HepG2 (cell line): ENCODE measurements around the gene ZCCHC24. TPM values are rescaled to one million over a fixed set of nuclear protein-coding genes. Genes with fewer than 3 reads are reported as not detected.

Experiments used
- BCL6 ChIP-seq: IDR thresholded peaks from 2 replicates; pipeline ENCODE4 v1.6.1; 2016; ENCODE audit warnings: missing genetic modification reagents, missing compliant biosample characterization
- CSRNP1 ChIP-seq: sonication (generic); formaldehyde crosslinking; IDR thresholded peaks from 2 replicates; pipeline ENCODE4 v1.8.1; 2023; ENCODE audit warnings: mild to moderate bottlenecking, missing genetic modification reagents
- GATAD2A ChIP-seq: IDR thresholded peaks from 2 replicates; pipeline ENCODE4 v1.6.1; 2016
- HOXA3 ChIP-seq: sonication (generic); formaldehyde crosslinking; IDR thresholded peaks from 2 replicates; pipeline ENCODE4 v1.5.0; 2020; ENCODE audit warnings: missing genetic modification reagents
- KMT2B ChIP-seq: IDR thresholded peaks from 2 replicates; pipeline ENCODE4 v1.6.1; 2016; ENCODE audit warnings: missing genetic modification reagents, missing compliant biosample characterization
- LCORL ChIP-seq, 2 experiments: fragments of 450-650 bp in 1 of 2; sonication (generic) in 1 of 2; formaldehyde crosslinking in 1 of 2; IDR thresholded peaks; 2 replicates each; pipeline versions ENCODE4 v1.5.0 to v1.6.1; 2017 to 2020; ENCODE audit warnings: antibody characterized with exemption in 1 of 2, missing genetic modification reagents in 1 of 2
- NCOA1 ChIP-seq: sonication (generic); formaldehyde crosslinking; IDR thresholded peaks from 2 replicates; pipeline ENCODE4 v1.9.0; 2021; ENCODE audit warnings: missing genetic modification reagents
- NONO ChIP-seq, 2 experiments: fragments of 450-650 bp in 1 of 2; sonication (generic) in 1 of 2; formaldehyde crosslinking in 1 of 2; IDR thresholded peaks in 1 of 2; conservative IDR thresholded peaks in 1 of 2; 2 replicates each; pipeline versions ENCODE4 v1.6.1 to v1.8.0; 2017 to 2022; ENCODE audit warnings: mild to moderate bottlenecking in 1 of 2, missing genetic modification reagents in 1 of 2, moderate library complexity in 1 of 2
- NRL ChIP-seq: sonication (generic); formaldehyde crosslinking; IDR thresholded peaks from 2 replicates; pipeline ENCODE4 v1.5.0; 2020; ENCODE audit warnings: missing genetic modification reagents, mild to moderate bottlenecking, moderate library complexity, borderline replicate concordance
- PCBP1 ChIP-seq: fragments of 200-400 bp; formaldehyde crosslinking; IDR thresholded peaks from 2 replicates; pipeline ENCODE4 v1.6.1; 2017; ENCODE audit warnings: mild to moderate bottlenecking, low read depth, low read length, borderline replicate concordance
- POGK ChIP-seq: sonication (generic); formaldehyde crosslinking; conservative IDR thresholded peaks from 2 replicates; pipeline ENCODE4 v1.8.0; 2022; ENCODE audit warnings: mild to moderate bottlenecking, moderate library complexity, missing genetic modification reagents
- RARA ChIP-seq: IDR thresholded peaks from 2 replicates; pipeline ENCODE4 v1.6.1; 2016; ENCODE audit warnings: missing genetic modification reagents, missing compliant biosample characterization
- SIX1 ChIP-seq: sonication (generic); formaldehyde crosslinking; IDR thresholded peaks from 2 replicates; pipeline ENCODE4 v1.4.0; 2020; ENCODE audit warnings: missing genetic modification reagents, borderline replicate concordance
- SOX5 ChIP-seq: IDR thresholded peaks from 2 replicates; pipeline ENCODE4 v1.6.1; 2016; ENCODE audit warnings: borderline replicate concordance
- XRCC5 ChIP-seq: fragments of 200-400 bp; formaldehyde crosslinking; optimal IDR thresholded peaks from 2 replicates; pipeline ENCODE3; 2017; ENCODE audit warnings: mild to moderate bottlenecking, low read length
- ZC3H13 ChIP-seq: sonication (generic); formaldehyde crosslinking; IDR thresholded peaks from 2 replicates; pipeline ENCODE4 v1.8.1; 2023; ENCODE audit warnings: mild to moderate bottlenecking, missing genetic modification reagents, moderate library complexity
- ZFP91 ChIP-seq: sonication (generic); formaldehyde crosslinking; IDR thresholded peaks from 2 replicates; pipeline ENCODE4 v1.9.0; 2022; ENCODE audit warnings: missing genetic modification reagents, mild to moderate bottlenecking, borderline replicate concordance
- ZNF251 ChIP-seq: sonication (generic); formaldehyde crosslinking; IDR thresholded peaks from 2 replicates; pipeline ENCODE4 v1.9.0; 2021; ENCODE audit warnings: mild to moderate bottlenecking, missing genetic modification reagents
- ZNF263 ChIP-seq: sonication (generic); formaldehyde crosslinking; IDR thresholded peaks from 2 replicates; pipeline ENCODE4 v1.4.0; 2020; ENCODE audit warnings: missing genetic modification reagents
- ZNF510 ChIP-seq: sonication (generic); formaldehyde crosslinking; IDR thresholded peaks from 2 replicates; pipeline ENCODE4 v1.4.0; 2020; ENCODE audit warnings: low read depth, mild to moderate bottlenecking, missing genetic modification reagents
- polyA plus RNA-seq, 8 experiments: library from polyadenylated mRNA; depleted of rRNA in 3 of 8; stranded (reverse) in 7 of 8; unstranded in 1 of 8; fragments of >200 nt; fragmentation: Illumina TruSeq in 4 of 8; extraction: Trizol in 4 of 8; gene quantifications; 2 replicates each; pipeline versions ENCODE4 v1.2.1 to v1.2.3, GENCODE V29; 2011 to 2016; ENCODE audit warnings: low read depth in 4 of 8, missing spikeins in 1 of 8, mixed read lengths in 1 of 8; ENCODE audit not compliant: insufficient read depth in 1 of 8
- total RNA-seq, 5 experiments: library from RNA; depleted of rRNA; stranded (reverse); fragments of >200 nt; fragmentation: Illumina TruSeq; extraction: Trizol; gene quantifications; 2 replicates each; pipeline ENCODE4 v1.2.3, GENCODE V29; 2016; ENCODE audit warnings: low read depth in 1 of 5
- TF ChIP-seq, protein P1 (sequence below): sonication (generic); formaldehyde crosslinking; IDR thresholded peaks from 2 replicates; pipeline ENCODE4 v1.4.0; 2020; ENCODE audit warnings: mild to moderate bottlenecking, low read depth, missing genetic modification reagents

The ZCCHC24 gene
- total and polyA plus RNA-seq, 2 of the 13 experiments (the other 11 are each of a cell fraction or from before 2014, with no cell fraction given) = 3.1 to 7.9 TPM

- TF ChIP-seq BCL6 (CRISPR knock-in tag) (peak; percentile 36; the same call in 1 of the 2 replicates), SOX5 (CRISPR knock-in tag) (peak; percentile 56; the same call in 1 of the 2 replicates), CSRNP1 (CRISPR knock-in tag) (0 out of 2 replicates have a peak, but pooled peaks have one; percentile 43), ZC3H13 (0 out of 2 replicates have a peak, but pooled peaks have one; percentile 29), POGK (CRISPR knock-in tag) (0 out of 2 replicates have a peak, but pooled peaks have one; percentile 25), NRL (CRISPR knock-in tag) (peak; percentile 64; the same call in 1 of the 2 replicates), RARA (CRISPR knock-in tag) (peak; percentile 31; the same call in 1 of the 2 replicates), ZFP91 (CRISPR knock-in tag) (peak; percentile 53; the same call in 1 of the 2 replicates), PCBP1 (0 out of 2 replicates have a peak, but pooled peaks have one; percentile 14), ZNF510 (CRISPR knock-in tag) (no peak), KMT2B (CRISPR knock-in tag) (0 out of 2 replicates have a peak, but pooled peaks have one; percentile 40), ZNF263 (peak; percentile 38; the same call in 1 of the 2 replicates), NCOA1 (0 out of 2 replicates have a peak, but pooled peaks have one; percentile 42), XRCC5 (peak; percentile 67), LCORL (IDR thresholded peaks at IDR 0.05) (no peak), LCORL (CRISPR knock-in tag; IDR thresholded peaks at IDR 0.05) (peak; percentile 84), NONO (IDR thresholded peaks at IDR 0.05) (no peak), NONO (CRISPR knock-in tag; conservative IDR thresholded peaks at IDR 0.05) (peak; percentile 54; the same call in 1 of the 2 replicates), HOXA3 (CRISPR knock-in tag) (peak; percentile 59; the same call in 1 of the 2 replicates), ZNF251 (no peak), SIX1 (CRISPR knock-in tag) (peak; percentile 64; the same call in 1 of the 2 replicates), GATAD2A (CRISPR knock-in tag) (peak; percentile 53)
- TF ChIP-seq, protein P1, sequence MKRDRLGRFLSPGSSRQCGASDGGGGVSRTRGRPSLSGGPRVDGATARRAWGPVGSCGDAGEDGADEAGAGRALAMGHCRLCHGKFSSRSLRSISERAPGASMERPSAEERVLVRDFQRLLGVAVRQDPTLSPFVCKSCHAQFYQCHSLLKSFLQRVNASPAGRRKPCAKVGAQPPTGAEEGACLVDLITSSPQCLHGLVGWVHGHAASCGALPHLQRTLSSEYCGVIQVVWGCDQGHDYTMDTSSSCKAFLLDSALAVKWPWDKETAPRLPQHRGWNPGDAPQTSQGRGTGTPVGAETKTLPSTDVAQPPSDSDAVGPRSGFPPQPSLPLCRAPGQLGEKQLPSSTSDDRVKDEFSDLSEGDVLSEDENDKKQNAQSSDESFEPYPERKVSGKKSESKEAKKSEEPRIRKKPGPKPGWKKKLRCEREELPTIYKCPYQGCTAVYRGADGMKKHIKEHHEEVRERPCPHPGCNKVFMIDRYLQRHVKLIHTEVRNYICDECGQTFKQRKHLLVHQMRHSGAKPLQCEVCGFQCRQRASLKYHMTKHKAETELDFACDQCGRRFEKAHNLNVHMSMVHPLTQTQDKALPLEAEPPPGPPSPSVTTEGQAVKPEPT (CRISPR knock-in tag) = no peak
Measured at GRCh38 chr10:79424221-79425073, 21.0 kb downstream of the ZCCHC24 start (continued).
